COLO668 (cell line): ENCODE measurements around the gene ADO.

Experiments used
- DNase-seq: peaks from one replicate; lab custom pipeline; 2025; ENCODE audit not compliant: unreplicated experiment; lab: John Stamatoyannopoulos, UW

Gene ADO

DNA sequence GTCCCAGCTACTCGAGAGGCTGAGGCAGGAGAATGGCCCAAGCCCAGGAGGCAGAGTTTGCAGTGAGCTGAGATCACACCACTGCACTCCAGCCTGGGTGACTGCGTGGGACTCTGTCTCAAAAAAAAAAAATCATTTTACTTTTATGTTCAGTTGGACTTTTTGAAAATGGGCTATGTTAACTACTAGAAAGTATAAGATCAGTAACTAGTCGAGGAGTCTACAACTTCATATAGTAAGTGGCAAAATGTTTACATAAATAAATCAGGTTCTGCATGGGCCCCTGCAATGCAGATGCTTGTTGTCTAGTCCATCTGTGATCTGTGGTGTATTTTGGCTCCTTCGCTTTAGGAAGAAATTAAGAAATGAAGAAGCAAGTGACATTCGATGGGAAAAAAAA lies 12.3 kb upstream of the ADO start:
- DNase-seq = no peak

DNA sequence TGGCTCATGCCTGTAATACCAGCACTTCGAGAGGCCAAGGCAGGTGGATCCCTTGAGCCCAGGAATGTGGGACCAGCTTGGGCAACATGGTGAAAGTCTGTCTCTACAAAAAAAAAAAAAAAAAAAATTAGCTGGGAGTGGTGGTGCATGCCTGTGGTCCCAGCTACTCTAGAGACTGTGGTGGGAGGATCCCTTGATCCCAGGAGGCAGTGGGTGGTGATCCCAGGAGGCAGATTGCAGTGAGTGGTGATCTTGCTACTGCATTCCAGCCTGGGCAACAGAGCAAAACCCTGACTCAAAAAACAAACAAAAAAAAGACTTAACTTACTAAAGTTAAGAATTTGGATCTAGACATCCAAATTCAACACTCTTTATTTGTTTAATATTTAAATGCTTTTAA lies 10.2 kb upstream of the ADO start:
- no peak for DNase-seq

DNA sequence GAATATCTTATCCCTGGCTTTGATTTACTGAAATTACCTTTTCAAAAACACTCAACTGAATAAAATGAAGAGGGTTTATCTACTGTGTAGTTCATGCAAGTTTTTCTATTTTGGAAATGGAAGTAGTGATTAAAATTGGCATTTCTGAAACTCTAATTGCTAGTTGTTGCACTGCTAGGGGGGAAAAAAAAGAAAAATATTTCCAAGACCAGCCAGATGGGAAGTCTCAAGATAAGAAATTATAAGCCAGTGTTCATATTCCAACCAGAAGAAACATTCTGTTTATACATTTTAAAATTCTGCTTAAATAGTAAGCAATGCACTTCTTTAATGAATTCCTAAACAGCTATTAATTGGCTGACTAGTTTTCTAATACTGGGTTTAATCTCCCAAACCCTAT lies 9.4 kb upstream of the ADO start:
- no peak for DNase-seq

DNA sequence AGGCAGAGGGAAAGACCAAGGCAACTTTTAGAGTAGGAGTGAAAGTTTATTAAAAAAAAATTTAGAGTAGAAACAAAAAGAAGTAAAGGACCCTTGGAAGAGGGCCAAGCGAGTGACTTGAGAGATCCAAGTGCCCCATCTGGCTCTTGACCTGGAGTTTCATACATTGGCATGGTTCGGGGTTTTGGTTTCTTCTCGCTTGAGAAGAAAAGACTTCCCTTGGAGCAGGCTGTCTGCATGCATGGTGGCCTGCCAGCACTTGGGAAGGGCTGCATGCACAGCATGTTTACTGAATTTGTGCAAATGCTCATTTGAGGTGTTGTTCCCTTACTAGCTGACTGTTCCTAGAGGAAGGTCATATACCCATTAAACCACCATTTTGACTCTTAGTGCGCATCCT lies 8.8 kb upstream of the ADO start:
- DNase-seq = no peak

DNA sequence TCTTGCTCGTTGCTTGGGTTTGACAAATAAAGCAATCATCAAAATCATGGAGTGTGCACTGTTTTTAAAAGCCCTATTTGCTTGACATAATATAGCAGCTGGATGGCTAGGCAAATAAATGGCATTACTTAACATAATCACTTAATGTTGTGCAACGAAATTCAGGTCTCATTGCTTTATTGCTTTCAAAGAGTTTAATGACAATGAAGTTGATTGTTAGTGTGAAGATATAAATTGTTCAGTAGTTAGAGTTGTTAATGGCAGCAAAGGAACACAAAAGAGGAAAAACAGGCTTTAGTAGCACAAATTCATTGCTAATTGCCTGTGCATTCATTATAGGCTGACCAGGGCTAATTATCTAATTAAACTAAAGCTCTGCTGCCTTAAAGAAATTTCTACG lies 7.6 kb upstream of the ADO start:
- no peak for DNase-seq

DNA sequence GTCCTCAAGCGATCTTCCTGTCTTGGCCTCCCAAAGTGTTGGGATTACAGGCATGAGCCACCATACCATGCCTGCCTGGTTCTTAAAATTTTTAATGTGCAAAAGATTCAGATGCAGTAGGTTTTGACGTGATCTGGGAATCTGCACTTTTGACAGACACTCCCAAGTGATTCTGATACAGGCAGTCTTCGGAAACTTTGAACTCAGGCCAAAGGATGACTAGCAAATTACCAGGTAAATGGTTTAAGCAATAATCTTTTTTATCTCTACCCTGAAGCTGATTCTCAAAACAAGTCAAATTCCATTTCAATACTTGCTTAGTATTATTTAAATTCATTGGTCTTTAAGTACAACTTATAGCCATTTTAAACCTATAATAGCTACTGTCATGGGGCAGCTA lies 2.6 kb upstream of the ADO start:
- DNase-seq = no peak

DNA sequence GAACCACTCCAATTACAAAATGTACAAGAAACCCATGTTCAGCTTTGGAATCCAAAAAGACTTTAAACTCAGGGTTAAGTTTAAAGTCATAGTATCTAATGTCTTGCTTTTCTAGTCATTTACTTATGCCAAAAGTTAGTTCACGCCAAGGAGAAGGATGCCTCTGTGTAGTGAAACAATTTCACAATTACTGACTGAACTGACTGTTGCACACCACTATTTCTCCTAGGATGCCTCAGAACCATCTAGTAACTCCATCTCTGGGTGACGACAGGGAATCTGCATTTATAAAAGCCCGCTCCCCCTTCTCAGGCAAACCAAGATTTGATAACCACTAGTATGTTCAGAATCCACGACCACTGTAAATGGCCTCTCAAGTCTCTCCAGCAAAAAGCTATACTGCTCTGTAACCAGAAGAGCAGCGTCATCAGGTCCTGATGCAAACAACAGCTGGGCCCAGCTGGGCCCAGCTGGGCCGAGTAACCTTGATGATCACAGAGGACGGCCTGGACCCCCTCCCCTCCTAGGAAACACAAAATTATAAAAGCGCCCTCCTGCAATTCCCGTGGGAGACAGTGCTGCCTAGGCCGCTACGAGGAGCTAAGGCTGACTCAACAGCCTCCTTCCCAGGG lies 680 bp upstream of the ADO start:
- no peak for DNase-seq

DNA sequence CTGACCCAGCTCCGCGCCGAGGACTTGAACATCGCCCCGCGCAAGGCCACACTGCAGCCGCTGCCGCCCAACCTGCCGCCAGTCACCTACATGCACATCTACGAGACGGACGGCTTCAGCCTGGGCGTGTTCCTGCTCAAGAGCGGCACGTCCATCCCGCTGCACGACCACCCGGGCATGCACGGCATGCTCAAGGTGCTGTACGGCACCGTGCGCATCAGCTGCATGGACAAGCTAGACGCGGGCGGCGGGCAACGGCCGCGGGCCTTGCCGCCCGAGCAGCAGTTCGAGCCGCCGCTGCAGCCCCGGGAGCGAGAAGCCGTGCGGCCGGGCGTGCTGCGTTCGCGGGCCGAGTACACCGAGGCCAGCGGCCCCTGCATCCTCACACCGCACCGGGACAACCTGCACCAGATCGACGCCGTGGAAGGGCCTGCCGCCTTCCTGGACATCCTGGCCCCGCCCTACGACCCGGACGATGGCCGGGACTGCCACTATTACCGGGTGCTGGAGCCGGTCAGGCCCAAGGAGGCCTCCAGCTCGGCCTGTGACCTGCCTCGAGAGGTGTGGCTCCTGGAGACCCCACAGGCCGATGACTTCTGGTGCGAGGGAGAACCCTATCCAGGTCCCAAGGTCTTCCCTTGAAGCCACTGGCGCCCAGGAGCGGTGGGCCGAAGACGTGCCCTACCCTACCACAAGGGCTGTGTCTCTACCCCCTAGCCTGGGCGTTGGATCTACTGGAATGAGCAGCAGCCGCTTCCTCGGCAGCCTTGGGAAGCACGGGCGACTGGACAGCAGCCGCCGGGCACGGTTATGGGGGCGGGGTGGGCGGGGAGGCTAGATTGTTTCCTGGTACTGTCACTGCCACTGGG lies 945 bp downstream of the ADO start:
- DNase-seq = peak; percentile 39

DNA sequence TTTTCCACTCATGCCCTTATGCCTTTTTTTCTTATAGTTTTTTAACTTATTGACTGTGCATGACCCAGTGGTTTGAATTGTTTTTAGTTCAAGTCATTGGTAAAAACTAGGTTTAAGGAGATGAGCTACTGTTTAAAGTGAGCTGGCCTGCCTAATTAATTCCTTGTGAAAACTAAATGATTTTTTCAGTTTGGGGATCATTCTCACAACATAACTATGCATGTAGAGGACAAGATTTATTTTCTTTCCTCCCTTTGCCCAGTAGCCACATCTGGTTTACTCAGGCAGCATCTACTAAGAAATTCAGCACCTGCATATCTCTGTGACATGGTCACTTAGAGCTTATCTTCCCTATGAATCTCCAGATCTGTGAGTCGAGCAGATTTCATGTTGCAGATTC lies 1.7 kb downstream of the ADO start:
- DNase-seq = no peak

DNA sequence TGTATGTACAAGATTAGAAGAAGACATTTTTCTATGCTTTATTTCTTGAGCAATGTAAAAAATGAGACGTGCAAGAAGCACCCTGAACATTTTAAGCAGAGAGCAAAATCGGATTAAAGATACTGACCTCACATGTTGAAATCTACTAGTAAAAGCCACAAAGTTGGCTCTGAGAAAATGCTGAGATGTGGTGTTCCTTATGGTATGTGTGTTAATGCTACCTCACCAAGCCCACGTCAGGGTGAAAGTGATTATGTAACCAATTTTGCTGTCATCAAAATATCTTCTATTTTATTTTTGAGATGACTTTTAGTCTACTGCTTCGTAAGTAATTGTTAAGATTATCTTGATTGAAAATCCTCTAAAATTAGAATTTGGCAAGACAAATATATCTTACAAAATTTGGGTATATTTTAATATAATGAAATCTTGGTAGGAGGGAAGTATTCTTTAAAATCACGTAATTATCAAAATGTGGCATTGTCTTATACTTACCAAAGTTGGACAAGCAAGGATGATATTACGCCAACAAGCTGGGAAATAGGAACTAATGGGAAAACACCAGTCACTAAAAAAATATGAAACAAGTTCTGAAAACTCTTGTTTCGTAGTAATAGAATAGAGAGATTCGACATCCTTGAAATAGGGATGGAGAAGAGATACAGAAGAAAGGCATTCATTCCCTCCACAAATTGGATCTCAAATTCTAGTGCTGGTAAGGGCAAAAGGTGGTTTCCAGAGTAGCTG lies 5.8 kb downstream of the ADO start:
- no peak for DNase-seq

DNA sequence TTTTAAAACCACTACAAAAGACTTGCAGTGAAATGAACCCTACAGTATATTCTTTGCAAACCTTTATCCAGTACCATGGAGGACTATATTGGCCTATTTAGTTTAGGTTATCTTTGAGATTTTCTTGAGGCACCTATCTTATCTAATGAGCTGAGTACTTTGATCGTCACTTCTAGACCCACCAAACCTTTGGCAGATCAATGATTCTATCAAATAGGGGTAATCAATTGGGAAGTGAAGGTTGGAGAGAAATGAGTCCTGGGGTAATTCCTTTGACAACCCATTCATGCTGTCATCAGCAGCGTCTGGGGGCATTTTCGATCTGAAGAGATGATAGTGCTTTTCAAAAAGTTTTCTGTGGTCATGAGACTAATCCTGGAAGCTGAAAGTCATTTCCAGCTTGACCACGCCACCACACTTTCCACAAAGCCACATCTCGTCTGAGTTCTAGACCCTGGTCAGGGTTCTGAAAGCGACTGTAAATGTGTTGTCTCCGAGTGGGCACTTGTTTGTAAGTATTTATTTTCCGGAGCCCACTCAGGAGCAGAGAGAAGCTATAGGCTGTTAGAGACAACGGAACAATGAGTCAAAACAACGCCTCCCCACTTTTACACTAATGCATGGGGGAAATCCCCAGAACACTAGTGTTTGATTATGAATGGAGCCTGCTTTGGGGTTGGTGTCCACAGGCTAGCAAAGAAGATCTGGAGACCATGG lies 6.8 kb downstream of the ADO start:
- DNase-seq = no peak

DNA sequence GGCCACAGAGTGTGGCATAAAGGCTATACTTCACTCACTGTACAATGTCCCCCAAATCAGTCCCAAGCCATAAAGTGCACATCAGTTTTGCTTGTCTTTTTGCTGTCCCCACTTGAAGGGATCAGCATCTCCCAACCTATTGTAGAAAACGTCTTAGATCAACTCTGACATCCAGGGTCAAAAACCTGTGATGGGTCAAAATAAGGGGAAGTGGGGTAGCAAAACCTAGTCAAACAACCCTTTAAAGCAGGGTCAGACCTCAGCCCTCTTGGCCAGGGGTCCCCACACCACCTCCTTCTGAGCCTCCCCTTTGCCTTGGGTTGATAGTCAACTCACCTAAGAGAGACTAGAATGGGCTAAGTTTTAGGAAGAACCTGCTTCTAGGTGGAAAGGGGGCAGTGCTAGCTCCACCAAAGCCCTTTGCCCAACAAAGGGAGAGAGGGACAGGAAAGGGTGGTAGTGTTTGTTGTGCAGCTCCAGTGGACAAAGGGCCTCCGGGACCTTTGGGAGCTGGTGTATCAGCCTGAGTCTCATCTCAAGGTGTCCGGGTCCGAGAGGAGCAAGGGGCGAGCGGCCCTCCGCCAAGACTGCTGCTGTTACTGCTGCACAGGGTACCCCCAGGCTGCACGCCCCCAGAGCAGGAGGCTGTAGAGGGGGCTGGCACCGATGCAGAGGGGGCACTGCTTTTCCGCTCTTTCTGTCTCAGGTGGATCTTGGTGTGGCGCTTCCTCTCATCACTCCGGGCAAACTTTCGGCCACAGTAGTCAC lies 8.3 kb downstream of the ADO start:
- no peak for DNase-seq

DNA sequence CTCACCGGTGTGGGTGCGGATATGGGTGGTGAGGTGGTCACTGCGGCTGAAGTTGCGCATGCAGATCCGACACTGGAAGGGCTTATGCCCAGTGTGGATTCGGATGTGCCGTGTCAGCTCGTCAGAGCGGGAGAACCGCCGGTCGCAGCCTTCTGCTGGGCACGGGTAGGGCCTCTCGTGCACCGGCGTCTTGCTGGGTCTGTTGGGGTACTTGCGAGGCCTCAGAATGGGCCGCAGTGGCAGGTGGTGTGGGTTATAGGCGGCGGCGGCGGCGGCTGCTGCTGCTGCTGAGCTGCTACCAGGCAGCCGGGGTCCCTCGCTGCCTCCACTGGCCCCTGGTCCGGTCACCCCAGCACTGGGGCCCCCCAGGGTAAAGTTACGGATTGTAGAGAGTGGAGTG lies 8.9 kb downstream of the ADO start:
- no peak for DNase-seq

DNA sequence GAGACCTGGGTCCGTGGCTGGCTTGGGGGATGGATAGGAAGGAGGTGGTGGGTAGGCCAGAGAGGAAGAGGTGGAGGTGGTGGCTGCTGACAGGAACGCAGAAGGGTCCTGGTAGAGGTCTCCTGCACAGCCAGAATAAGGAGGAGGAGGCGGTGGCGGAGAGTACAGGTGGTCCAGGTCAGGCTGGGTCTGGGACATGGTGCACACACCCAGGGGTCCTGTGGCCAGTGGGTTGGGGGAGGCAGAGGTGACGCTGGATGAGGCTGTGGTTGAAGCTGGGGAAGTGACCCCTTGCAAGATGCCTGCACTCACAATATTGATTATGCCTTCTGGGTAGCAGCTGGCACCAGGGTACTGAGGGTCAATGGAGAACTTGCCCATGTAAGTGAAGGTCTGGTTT lies 9.5 kb downstream of the ADO start:
- DNase-seq = no peak

DNA sequence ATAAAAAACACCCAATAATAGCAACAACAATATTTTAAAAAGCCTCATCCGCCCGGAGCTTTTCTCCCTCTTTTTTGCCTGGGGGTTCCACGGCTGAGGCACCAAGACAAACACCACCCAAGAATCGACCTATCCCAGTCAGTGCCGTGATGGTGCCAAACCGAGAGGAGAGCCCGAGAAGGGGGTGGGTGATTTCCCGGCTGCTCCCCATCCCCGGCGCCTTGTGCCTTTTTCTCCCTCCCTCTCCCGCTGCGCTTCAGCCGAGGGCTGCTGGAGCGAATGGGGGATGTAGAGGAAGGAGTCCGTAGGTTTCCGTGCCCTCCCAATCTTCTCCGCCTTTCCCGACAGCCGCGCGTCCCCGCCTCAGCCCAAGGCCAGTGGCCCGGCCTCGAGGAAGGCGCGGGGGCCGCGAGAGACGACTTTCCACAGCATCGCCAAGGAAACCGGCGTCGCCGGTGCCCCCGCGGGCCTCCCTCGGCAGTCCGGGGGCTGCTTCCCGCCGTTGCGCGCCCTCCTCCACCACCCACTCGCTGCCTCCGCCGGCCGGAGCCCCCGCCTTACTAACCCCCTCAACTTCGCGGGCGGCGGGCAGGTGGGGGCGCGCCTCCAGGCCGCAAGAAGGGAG lies 10.3 kb downstream of the ADO start:
- peak; percentile 10 for DNase-seq

DNA sequence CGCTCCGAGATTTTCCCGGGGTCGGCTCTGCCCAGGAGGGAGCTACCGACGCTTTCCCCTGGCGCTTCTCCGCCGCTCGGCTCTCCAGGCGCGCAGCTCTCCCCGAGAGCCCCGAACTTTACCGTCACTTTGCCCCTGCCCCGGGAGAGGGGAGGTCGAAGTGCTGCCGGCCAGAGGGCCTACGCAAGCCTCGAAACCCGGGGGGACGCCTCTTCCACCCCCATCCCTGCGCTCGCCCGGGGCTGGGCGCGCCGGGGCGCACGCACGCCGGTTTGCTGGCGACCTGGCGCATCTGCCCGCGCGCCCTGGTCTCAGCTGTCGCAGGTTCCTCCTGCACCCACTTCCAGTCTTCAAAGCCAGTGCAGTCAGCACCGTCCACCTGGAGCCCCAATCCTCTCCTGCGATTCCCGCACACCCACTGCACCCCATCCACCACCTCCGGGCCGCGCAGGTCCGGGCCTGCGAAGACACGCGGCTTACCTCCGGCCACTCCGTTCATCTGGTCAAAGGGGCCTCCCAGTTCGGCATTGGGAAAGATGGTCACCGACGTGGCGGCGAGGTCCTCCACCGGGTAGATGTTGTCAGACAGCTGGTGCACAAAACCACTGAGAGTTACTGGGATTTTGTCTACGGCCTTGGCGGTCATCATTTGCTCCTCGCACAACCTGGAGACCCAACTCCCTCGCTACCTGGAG lies 11.0 kb downstream of the ADO start:
- DNase-seq = peak; percentile 21

DNA sequence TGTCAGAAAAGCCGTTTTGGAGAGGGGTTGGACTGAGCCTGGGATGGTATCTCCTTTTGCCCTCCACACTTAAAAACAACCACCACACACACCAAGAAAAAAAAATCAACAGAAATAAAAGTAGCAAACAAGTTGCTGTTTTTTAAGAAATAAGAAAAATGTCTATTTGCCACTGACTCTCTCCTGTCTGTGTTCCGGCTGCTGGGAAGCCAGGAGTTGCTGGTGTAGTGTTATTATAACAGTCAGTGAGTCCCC lies 11.5 kb downstream of the ADO start:
- DNase-seq = no peak

DNA sequence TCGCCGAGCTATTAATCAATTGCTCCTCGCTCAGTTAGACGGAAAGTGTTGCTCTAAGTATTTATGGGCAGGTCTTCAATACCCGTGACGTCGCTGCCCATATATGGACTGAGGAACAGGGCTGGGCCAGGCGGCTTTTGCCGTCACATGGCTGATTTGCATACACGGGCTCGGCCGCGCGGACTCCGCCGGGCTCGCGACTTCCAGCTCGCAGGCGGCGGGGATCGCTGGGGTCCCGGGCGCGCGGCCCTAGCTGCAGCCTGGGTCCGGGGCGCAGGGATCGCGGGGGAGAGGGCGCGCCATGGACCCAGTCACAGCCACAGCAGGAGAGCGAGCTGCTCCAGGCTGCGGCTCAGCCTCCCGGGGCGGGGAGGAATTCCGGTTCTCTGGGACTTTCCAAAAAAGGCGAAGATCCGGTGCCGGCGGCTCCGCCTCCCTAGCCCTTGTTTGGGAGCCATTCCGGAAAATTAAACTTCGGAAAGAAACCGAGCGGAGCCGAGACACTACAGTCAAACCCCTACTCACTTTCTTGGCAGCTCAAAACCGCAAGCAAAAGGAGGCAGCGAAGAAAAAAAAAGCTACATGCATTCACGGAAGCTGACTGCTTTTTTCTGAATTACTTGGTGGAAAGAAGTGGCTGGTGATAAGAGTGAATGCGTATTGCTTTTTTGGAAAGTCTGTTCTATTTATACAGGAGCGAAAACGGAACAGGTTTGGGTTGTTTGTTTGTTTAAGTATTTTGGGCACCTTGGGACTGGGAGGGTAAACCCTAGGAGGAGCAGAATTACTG lies 12.0 kb downstream of the ADO start, which contains the start of gene EGR2:
EGR2 (minus strand) TSS at position 36 of the 790 bp plus-strand sequence. CDS start 337 bp downstream, outside the sequence.
- DNase-seq = peak; percentile 81
